ENCODE measurements around the gene DHX30. TPM values are rescaled to one million over a fixed set of nuclear protein-coding genes. Genes with fewer than 3 reads are reported as not detected.
A peak's percentile ranks its signal among the peaks of the same experiment; 100 is the strongest.

DHX30 gene
- total RNA-seq, 1 donor = 59.4 TPM

GRCh38 chr3:47762233-47762632, 40.7 kb upstream of the DHX30 start:
- H3K27ac ChIP-seq (ENCODE audit: low read depth, low read length) = peak overlapping the region; percentile 5
- H3K36me3 ChIP-seq (ENCODE audit: insufficient read depth, low read length) = peaks cover 10% of the 10 kb centered on the region
- H3K4me2 ChIP-seq (ENCODE audit: insufficient read depth, low read length) = no peak overlapping the region
- no peak overlapping the region for H3K4me3 ChIP-seq (ENCODE audit: insufficient read depth, low read length)
- no peak overlapping the region for H2AFZ ChIP-seq (ENCODE audit: low read length)
- peaks cover 15% of the 10 kb centered on the region for H4K20me1 ChIP-seq (ENCODE audit: insufficient read depth, low read length)
- no peaks in the 10 kb centered on the region for H3K9me3 ChIP-seq (ENCODE audit: low read depth, low read length)
- peak; percentile 44 for DNase-seq (ENCODE audit: insufficient read length, low spot score, missing footprints)
- H3K4me1 ChIP-seq (ENCODE audit: insufficient read depth, low read length) = no peaks in the 10 kb centered on the region
- no peaks in the 10 kb centered on the region for H3K27me3 ChIP-seq (ENCODE audit: insufficient read depth, low read length)
- H3K79me2 ChIP-seq (ENCODE audit: insufficient read depth, low read length) = peaks cover 62% of the 10 kb centered on the region
- no peak for TF ChIP-seq CTCF (IDR thresholded peaks at IDR 0.05; ENCODE audit: extremely low read depth, low read depth, low read length)

GRCh38 chr3:47766186-47766585, 36.8 kb upstream of the DHX30 start:
- Histone ChIP-seq H4K20me1 (ENCODE audit: insufficient read depth, low read length) (peaks cover 17% of the 10 kb centered on the region), H3K9me3 (ENCODE audit: low read depth, low read length) (no peaks in the 10 kb centered on the region), H2AFZ (ENCODE audit: low read length) (no peak overlapping the region), H3K4me1 (ENCODE audit: insufficient read depth, low read length) (no peaks in the 10 kb centered on the region), H3K4me2 (ENCODE audit: insufficient read depth, low read length) (no peak overlapping the region), H3K4me3 (ENCODE audit: insufficient read depth, low read length) (no peak overlapping the region), H3K79me2 (ENCODE audit: insufficient read depth, low read length) (peaks cover 63% of the 10 kb centered on the region), H3K36me3 (ENCODE audit: insufficient read depth, low read length) (peaks cover 19% of the 10 kb centered on the region), H3K27me3 (ENCODE audit: insufficient read depth, low read length) (no peaks in the 10 kb centered on the region), H3K27ac (ENCODE audit: low read depth, low read length) (no peak overlapping the region)
- no peak for DNase-seq (ENCODE audit: insufficient read length, low spot score, missing footprints)
- no peak for TF ChIP-seq CTCF (IDR thresholded peaks at IDR 0.05; ENCODE audit: extremely low read depth, low read depth, low read length)

- Histone ChIP-seq H4K20me1 (ENCODE audit: insufficient read depth, low read length) (peaks cover 21% of the 10 kb centered on the region), H3K79me2 (ENCODE audit: insufficient read depth, low read length) (peaks cover 71% of the 10 kb centered on the region), H3K27ac (ENCODE audit: low read depth, low read length) (no peak overlapping the region)
Measured at GRCh38 chr3:47772047-47772446, 30.9 kb upstream of the DHX30 start.

GRCh38 chr3:47772788-47773187, 30.1 kb upstream of the DHX30 start:
- Histone ChIP-seq H3K27ac (ENCODE audit: low read depth, low read length) (no peak overlapping the region), H4K20me1 (ENCODE audit: insufficient read depth, low read length) (peaks cover 21% of the 10 kb centered on the region), H2AFZ (ENCODE audit: low read length) (no peak overlapping the region), H3K4me2 (ENCODE audit: insufficient read depth, low read length) (no peak overlapping the region), H3K4me3 (ENCODE audit: insufficient read depth, low read length) (no peak overlapping the region), H3K4me1 (ENCODE audit: insufficient read depth, low read length) (no peaks in the 10 kb centered on the region), H3K79me2 (ENCODE audit: insufficient read depth, low read length) (peaks cover 77% of the 10 kb centered on the region), H3K27me3 (ENCODE audit: insufficient read depth, low read length) (no peaks in the 10 kb centered on the region), H3K36me3 (ENCODE audit: insufficient read depth, low read length) (peaks cover 18% of the 10 kb centered on the region), H3K9me3 (ENCODE audit: low read depth, low read length) (no peaks in the 10 kb centered on the region)
- DNase-seq (ENCODE audit: insufficient read length, low spot score, missing footprints) = peak; percentile 48
- TF ChIP-seq CTCF (IDR thresholded peaks at IDR 0.05; ENCODE audit: extremely low read depth, low read depth, low read length) = no peak

More at GRCh38 chr3:47772047-47772446, 30.9 kb upstream of the DHX30 start:
- Histone ChIP-seq H3K4me1 (ENCODE audit: insufficient read depth, low read length) (no peaks in the 10 kb centered on the region), H3K4me2 (ENCODE audit: insufficient read depth, low read length) (no peak overlapping the region), H3K4me3 (ENCODE audit: insufficient read depth, low read length) (no peak overlapping the region), H2AFZ (ENCODE audit: low read length) (no peak overlapping the region), H3K27me3 (ENCODE audit: insufficient read depth, low read length) (no peaks in the 10 kb centered on the region), H3K36me3 (ENCODE audit: insufficient read depth, low read length) (peaks cover 20% of the 10 kb centered on the region), H3K9me3 (ENCODE audit: low read depth, low read length) (no peaks in the 10 kb centered on the region)
- DNase-seq (ENCODE audit: insufficient read length, low spot score, missing footprints) = peak; percentile 25
- no peak for TF ChIP-seq CTCF (IDR thresholded peaks at IDR 0.05; ENCODE audit: extremely low read depth, low read depth, low read length)

Data from osteoblast (primary cell).